K562 (cell line): Measurements from ENCODE around the gene ADGRG1. TPM values are rescaled to one million over a fixed set of nuclear protein-coding genes. Genes with fewer than 3 reads are reported as not detected.
A peak's percentile ranks its signal among the peaks of the same experiment; 100 is the strongest.

Source experiments
- ATAC-seq: fragments of 200-7000 bp; cut with Tn5 transposase; 3 replicates; pipeline ENCODE4 v1.9.1; 2020; ENCODE audit warnings: moderate library complexity
- BruUV-seq: library from RNA; stranded (reverse); fragments of 400-500 nt; replicated peaks from 2 replicates; lab custom pipeline; 2021; lab: Mats Ljungman, UMichigan
- CTCF ChIA-PET: fragments of 300-600 bp; formaldehyde crosslinking; extraction: SDS; loops from one replicate; lab custom pipeline; 2021; ENCODE audit warnings: low intra/inter-chr PET ratio; lab: Yijun Ruan, JAX
- POLR2A ChIA-PET: fragments of 300-600, 350-650 bp; sonication (Branson Sonifier 250); formaldehyde crosslinking; extraction: SDS; loops from one replicate; lab custom pipeline; 2021; ENCODE audit warnings: antibody characterized with exemption, inconsistent platforms; lab: Yijun Ruan, JAX
- DNase-seq, 4 experiments: peaks; one replicate each; pipeline versions ENCODE4 v3.0.0 to v3.0.0-alpha.2; 2011 to 2018; ENCODE audit warnings: low spot score in 3 of 4, mixed read lengths in 3 of 4; ENCODE audit errors: extremely low read depth in 1 of 4
- FAIRE-seq: peaks from 2 replicates; lab custom pipeline; 2011; peaks lifted over from hg19 to GRCh38; lab: Jason Lieb, UNC
- H2AFZ ChIP-seq: 2 replicates; pipeline ENCODE4 v1.6.0; 2011; ENCODE audit warnings: low read depth, low read length, control low read depth, inconsistent platforms
- H3K27ac ChIP-seq: fragments of 200-600 bp; 3 replicates; pipeline ENCODE4 v1.8.0; 2011; ENCODE audit warnings: low read depth, mild to moderate bottlenecking, control low read depth, inconsistent platforms, low read length, moderate library complexity, mixed read lengths; ENCODE audit errors: extremely low read depth
- H3K27me3 ChIP-seq, 2 experiments: fragments of 300-600 bp in 1 of 2; 2 replicates in 1 of 2; 3 replicates in 1 of 2; pipeline versions ENCODE4 v1.6.0 to v1.8.0; 2011; ENCODE audit warnings: inconsistent platforms in 2 of 2, low read length in 2 of 2, mild to moderate bottlenecking in 1 of 2, mixed read lengths in 1 of 2, moderate library complexity in 1 of 2; ENCODE audit not compliant: control insufficient read depth in 2 of 2, insufficient read depth in 2 of 2
- H3K36me3 ChIP-seq: fragments of 300-600 bp; 3 replicates; pipeline ENCODE4 v1.8.0; 2011; ENCODE audit warnings: mild to moderate bottlenecking, low read length, inconsistent platforms; ENCODE audit not compliant: control insufficient read depth, insufficient read depth
- H3K4me1 ChIP-seq, 2 experiments: fragments of 200-600 bp in 1 of 2; replicated peaks in 1 of 2; 2 replicates in 1 of 2; 3 replicates in 1 of 2; pipeline versions ENCODE4 v1.5.1 to v1.8.0; 2011; ENCODE audit warnings: inconsistent platforms in 2 of 2, low read length in 2 of 2, mild to moderate bottlenecking in 1 of 2, mixed read lengths in 1 of 2, moderate library complexity in 1 of 2; ENCODE audit not compliant: control insufficient read depth in 2 of 2, insufficient read depth in 2 of 2
- H3K4me2 ChIP-seq: 2 replicates; pipeline ENCODE4 v1.6.1; 2011; ENCODE audit warnings: low read length, control low read depth, inconsistent platforms, mixed read lengths; ENCODE audit not compliant: insufficient read depth
- H3K4me3 ChIP-seq: fragments of 200-600 bp; sonication (generic), shearing (Covaris generic); 2 replicates; pipeline ENCODE4 v1.5.1; 2016; ENCODE audit warnings: control low read depth, inconsistent platforms
- H3K79me2 ChIP-seq: fragments of 200-600 bp; 3 replicates; pipeline ENCODE4 v1.8.0; 2011; ENCODE audit warnings: low read length, inconsistent platforms; ENCODE audit not compliant: control insufficient read depth, insufficient read depth
- H3K9ac ChIP-seq, 2 experiments: 2 replicates each; pipeline versions ENCODE4 v1.6.0 to v1.6.1; 2011; ENCODE audit warnings: low read depth in 2 of 2, low read length in 2 of 2, control low read depth in 1 of 2, inconsistent platforms in 1 of 2, mild to moderate bottlenecking in 1 of 2, mixed read lengths in 1 of 2; ENCODE audit not compliant: insufficient read depth in 1 of 2
- H3K9me1 ChIP-seq: one replicate; pipeline ENCODE4 v1.6.0; 2011; ENCODE audit warnings: inconsistent platforms, mild to moderate bottlenecking, low read length, moderate library complexity; ENCODE audit not compliant: control insufficient read depth, insufficient read depth
- H3K9me3 ChIP-seq: replicated peaks from 2 replicates; pipeline ENCODE4 v1.5.1; 2011; ENCODE audit warnings: low read depth, low read length, inconsistent platforms; ENCODE audit not compliant: control insufficient read depth, insufficient read depth
- H4K20me1 ChIP-seq: replicated peaks from 2 replicates; pipeline ENCODE4 v1.6.1; 2011; ENCODE audit warnings: low read length, inconsistent platforms, mixed read lengths; ENCODE audit not compliant: control insufficient read depth, insufficient read depth
- CC2D1A ChIP-seq: fragments of 450-650 bp; IDR thresholded peaks from 2 replicates; pipeline ENCODE4 v1.6.1; 2017; ENCODE audit warnings: mild to moderate bottlenecking
- ZEB2 ChIP-seq: fragments of 450-650 bp; IDR thresholded peaks from 2 replicates; pipeline ENCODE4 v1.6.1; 2016
- ZNF347 ChIP-seq: fragments of 450-650 bp; formaldehyde crosslinking; IDR thresholded peaks from 2 replicates; pipeline ENCODE4 v1.4.0; 2020; ENCODE audit warnings: low read depth, mild to moderate bottlenecking, moderate library complexity
- WGBS: fragments of 100-300 bp; shearing (Covaris generic); methylation state at CpG from one replicate; pipeline ENCODE4 v1.1.6; 2016; ENCODE audit warnings: low coverage, mixed read lengths; ENCODE audit not compliant: insufficient coverage; ENCODE audit errors: missing lambda C conversion rate; 5-methylcytosine and 5-hydroxymethylcytosine counted together
- in situ Hi-C: fragments of 300-500 bp; cut with MboI; formaldehyde crosslinking; loops from 4 replicates; pipeline ENCODE4 v1.15.0; 2018; ENCODE audit warnings: inconsistent platforms, mixed read lengths
- intact Hi-C: fragments of 100-400 bp; cut with micrococcal nuclease; formaldehyde crosslinking; loops from 2 replicates; pipeline ENCODE4 v1.14.2; 2022
- polyA plus RNA-seq, 8 experiments: library from polyadenylated mRNA; depleted of rRNA in 4 of 8; stranded (reverse) in 5 of 8; unstranded in 3 of 8; fragments of >200 nt; fragmentation: Nextera tagmentation in 2 of 8; fragmentation: Illumina TruSeq in 1 of 8; extraction: Ambion mirVana in 2 of 8; extraction: Trizol in 1 of 8; gene quantifications; 2 replicates each; pipeline versions ENCODE4 v1.2.1 to v1.2.3, GENCODE V29; 2011 to 2014; ENCODE audit warnings: inconsistent platforms in 1 of 8, missing spikeins in 1 of 8
- total RNA-seq, 7 experiments: library from RNA; depleted of rRNA in 6 of 7; stranded (reverse); fragments of >200 nt in 6 of 7; fragmentation: Illumina TruSeq in 2 of 7; extraction: Trizol in 2 of 7; gene quantifications; 2 replicates each; pipeline versions ENCODE4 v1.2.1 to v1.2.3, GENCODE V29; 2011 to 2021; ENCODE audit warnings: low replicate concordance in 1 of 7
- TF ChIP-seq, protein P1 (sequence below): fragments of 250-450 bp; sonication (Bioruptor Pico); IDR thresholded peaks from 2 replicates; pipeline ENCODE4 v1.8.0; 2022; ENCODE audit warnings: moderate library complexity, mild to moderate bottlenecking, inconsistent platforms
- TF ChIP-seq, protein P2 (sequence below): fragments of 450-650 bp; IDR thresholded peaks from 2 replicates; pipeline ENCODE4 v1.6.1; 2018; ENCODE audit not compliant: partially characterized antibody
- TF ChIP-seq, protein P3 (sequence below): sonication (generic); formaldehyde crosslinking; IDR thresholded peaks from 2 replicates; pipeline ENCODE4 v1.8.0; 2022; ENCODE audit warnings: mild to moderate bottlenecking, missing genetic modification reagents
- TF ChIP-seq, protein P4 (sequence below): fragments of 250-450 bp; sonication (Bioruptor Pico); IDR thresholded peaks from 2 replicates; pipeline ENCODE4 v1.8.0; 2021; ENCODE audit warnings: moderate library complexity, mild to moderate bottlenecking, inconsistent platforms

ADGRG1 gene
- total and polyA plus RNA-seq, 9 of the 15 experiments (the other 6 are each of a cell fraction or from before 2014, with no cell fraction given), result 0.04 to 0.31 (median 0.16) TPM; not detected in 6

DNA sequence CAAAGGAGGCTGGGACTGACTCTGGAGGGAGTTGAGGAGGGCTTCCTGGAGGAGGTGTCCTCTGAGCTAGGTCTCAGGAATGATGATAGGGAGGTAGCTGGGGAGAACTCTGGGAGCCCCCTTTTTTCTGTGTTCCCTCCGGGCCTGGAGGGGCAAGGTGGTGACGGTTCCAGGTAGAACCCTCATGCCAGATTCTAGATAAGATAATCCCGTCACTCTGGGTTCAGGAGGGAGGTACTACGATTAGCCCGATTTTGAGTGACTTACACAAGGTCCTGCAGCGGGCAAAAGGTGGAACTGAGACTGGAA is 21.0 kb downstream of the ADGRG1 start:
- intact Hi-C loops (loop anchor here (1.0 to 10.0 kb wide), 7 partner anchors 49 to 347 kb away; partner anchors contain the start of gene KATNB1), in situ Hi-C loops (loop anchor here (5.0 kb wide), 1 partner anchor 62 kb away; no protein-coding TSS in a partner anchor)
- FAIRE-seq (no peak), ATAC-seq (no peak), DNase-seq (no peak)
- Histone ChIP-seq H3K4me3 (no peak overlapping the region), H2AFZ (no peak overlapping the region), H3K9me1 (no peaks in the 10 kb centered on the region), H3K27ac (no peak overlapping the region), H3K4me1 (peaks cover 0 to 17% of the 10 kb centered on the region in 2 experiments; a peak in 2 of 5 replicates), H3K9ac (no peak overlapping the region), H3K4me2 (no peak overlapping the region), H3K36me3 (no peaks in the 10 kb centered on the region), H3K27me3 (peaks cover 0 to 4% of the 10 kb centered on the region in 2 experiments; a peak in 2 of 5 replicates), H4K20me1 (peaks cover 7% of the 10 kb centered on the region; the same call in 1 of the 2 replicates), H3K9me3 (peaks cover 3% of the 10 kb centered on the region), H3K79me2 (no peaks in the 10 kb centered on the region)
- ChIA-PET POLR2A (interaction anchor here (0.7 kb wide), 1 partner anchor 66 kb away, joined by 3 read pairs; no protein-coding TSS in a partner anchor), CTCF (interaction anchor here (0.6 to 4.4 kb wide), 14 partner anchors 22 to 214 kb away, joined by 3 to 65 read pairs (median 4); partner anchors contain the start of gene KATNB1)
- 9% methylated on average over 5 of the region's 6 CpGs for WGBS
- no TSS peak for BruUV-seq
- 0 out of 2 replicates have a peak, but pooled peaks have one; percentile 44 for TF ChIP-seq ZEB2
- TF ChIP-seq, protein P1, sequence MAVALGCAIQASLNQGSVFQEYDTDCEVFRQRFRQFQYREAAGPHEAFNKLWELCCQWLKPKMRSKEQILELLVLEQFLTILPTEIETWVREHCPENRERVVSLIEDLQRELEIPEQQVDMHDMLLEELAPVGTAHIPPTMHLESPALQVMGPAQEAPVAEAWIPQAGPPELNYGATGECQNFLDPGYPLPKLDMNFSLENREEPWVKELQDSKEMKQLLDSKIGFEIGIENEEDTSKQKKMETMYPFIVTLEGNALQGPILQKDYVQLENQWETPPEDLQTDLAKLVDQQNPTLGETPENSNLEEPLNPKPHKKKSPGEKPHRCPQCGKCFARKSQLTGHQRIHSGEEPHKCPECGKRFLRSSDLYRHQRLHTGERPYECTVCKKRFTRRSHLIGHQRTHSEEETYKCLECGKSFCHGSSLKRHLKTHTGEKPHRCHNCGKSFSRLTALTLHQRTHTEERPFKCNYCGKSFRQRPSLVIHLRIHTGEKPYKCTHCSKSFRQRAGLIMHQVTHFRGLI (CRISPR knock-in tag), result no peak
- TF ChIP-seq, protein P2, sequence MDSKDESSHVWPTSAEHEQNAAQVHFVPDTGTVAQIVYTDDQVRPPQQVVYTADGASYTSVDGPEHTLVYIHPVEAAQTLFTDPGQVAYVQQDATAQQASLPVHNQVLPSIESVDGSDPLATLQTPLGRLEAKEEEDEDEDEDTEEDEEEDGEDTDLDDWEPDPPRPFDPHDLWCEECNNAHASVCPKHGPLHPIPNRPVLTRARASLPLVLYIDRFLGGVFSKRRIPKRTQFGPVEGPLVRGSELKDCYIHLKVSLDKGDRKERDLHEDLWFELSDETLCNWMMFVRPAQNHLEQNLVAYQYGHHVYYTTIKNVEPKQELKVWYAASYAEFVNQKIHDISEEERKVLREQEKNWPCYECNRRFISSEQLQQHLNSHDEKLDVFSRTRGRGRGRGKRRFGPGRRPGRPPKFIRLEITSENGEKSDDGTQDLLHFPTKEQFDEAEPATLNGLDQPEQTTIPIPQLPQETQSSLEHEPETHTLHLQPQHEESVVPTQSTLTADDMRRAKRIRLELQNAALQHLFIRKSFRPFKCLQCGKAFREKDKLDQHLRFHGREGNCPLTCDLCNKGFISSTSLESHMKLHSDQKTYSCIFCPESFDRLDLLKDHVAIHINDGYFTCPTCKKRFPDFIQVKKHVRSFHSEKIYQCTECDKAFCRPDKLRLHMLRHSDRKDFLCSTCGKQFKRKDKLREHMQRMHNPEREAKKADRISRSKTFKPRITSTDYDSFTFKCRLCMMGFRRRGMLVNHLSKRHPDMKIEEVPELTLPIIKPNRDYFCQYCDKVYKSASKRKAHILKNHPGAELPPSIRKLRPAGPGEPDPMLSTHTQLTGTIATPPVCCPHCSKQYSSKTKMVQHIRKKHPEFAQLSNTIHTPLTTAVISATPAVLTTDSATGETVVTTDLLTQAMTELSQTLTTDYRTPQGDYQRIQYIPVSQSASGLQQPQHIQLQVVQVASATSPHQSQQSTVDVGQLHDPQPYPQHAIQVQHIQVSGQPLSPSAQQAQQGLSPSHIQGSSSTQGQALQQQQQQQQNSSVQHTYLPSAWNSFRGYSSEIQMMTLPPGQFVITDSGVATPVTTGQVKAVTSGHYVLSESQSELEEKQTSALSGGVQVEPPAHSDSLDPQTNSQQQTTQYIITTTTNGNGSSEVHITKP, result no peak
- no peak for TF ChIP-seq CC2D1A
- no peak for TF ChIP-seq ZNF347
- TF ChIP-seq, protein P3, sequence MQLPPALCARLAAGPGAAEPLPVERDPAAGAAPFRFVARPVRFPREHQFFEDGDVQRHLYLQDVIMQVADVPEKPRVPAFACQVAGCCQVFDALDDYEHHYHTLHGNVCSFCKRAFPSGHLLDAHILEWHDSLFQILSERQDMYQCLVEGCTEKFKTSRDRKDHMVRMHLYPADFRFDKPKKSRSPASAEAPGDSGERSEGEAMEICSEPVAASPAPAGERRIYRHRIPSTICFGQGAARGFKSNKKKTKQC, result no peak
- TF ChIP-seq, protein P4, sequence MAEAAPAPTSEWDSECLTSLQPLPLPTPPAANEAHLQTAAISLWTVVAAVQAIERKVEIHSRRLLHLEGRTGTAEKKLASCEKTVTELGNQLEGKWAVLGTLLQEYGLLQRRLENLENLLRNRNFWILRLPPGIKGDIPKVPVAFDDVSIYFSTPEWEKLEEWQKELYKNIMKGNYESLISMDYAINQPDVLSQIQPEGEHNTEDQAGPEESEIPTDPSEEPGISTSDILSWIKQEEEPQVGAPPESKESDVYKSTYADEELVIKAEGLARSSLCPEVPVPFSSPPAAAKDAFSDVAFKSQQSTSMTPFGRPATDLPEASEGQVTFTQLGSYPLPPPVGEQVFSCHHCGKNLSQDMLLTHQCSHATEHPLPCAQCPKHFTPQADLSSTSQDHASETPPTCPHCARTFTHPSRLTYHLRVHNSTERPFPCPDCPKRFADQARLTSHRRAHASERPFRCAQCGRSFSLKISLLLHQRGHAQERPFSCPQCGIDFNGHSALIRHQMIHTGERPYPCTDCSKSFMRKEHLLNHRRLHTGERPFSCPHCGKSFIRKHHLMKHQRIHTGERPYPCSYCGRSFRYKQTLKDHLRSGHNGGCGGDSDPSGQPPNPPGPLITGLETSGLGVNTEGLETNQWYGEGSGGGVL (CRISPR knock-in tag), result no peak
